ENCODE data around the gene STK11IP.

The STK11IP gene

DNA sequence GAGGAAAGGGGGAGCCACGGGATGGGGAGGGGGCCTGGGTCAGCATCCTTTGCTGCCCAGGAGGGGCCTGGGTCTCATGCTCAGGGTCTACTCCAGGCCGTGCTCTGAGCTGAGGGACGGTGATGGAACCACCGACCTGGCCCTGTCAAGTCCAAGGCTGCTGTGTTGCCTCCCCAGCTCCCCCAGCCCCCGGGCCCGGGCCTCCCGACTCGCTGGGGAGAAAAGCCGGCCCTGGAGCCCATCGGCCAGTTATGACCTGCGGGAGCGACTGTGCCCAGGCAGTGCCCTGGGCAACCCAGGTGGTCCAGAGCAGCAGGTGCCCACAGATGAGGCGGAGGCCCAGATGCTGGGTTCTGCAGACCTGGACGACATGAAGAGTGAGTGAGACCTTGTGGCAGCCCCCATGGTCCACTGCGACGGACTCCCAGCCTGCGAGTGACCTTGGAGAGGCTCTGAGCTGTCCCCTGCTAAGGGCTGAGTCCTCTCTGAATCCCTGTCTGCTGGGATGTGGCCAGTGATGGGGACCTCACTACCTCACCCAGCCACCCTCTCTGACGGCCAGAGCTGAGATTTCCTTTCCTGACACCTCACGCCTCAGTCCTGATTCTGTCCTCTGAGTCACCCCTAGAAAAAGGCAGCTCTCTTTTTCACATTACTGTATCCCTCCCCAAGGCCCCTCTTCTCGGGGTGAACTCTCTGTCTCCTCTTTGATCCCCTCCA lies 32.5 kb downstream of the STK11IP start:
- CTCF ChIA-PET: interaction anchor here (1.0 to 8.0 kb wide), 6 partner anchors 8 to 91 kb away, joined by 3 to 45 read pairs (median 4); no protein-coding TSS in a partner anchor
- no peak overlapping the region for H3K4me3 ChIP-seq (ENCODE audit: control insufficient read depth in 1 of 7, extremely low read depth in 1 of 7, insufficient read depth in 4 of 7, low read depth in 2 of 7, low read length in 6 of 7)
- DNase-seq: no peak
- no peak overlapping the region for H3K27ac ChIP-seq (ENCODE audit: insufficient read depth in 1 of 2, low read depth in 1 of 2, low read length in 2 of 2, poor library complexity in 1 of 2, severe bottlenecking in 2 of 2)
- no peaks in the 10 kb centered on the region for H3K36me3 ChIP-seq (ENCODE audit: control insufficient read depth in 4 of 4, insufficient read depth in 4 of 4, low read length in 3 of 4)
- POLR2A ChIA-PET: no interaction called here
- peaks cover 0 to 26% (median 9%) of the 10 kb centered on the region in 5 experiments for H3K27me3 ChIP-seq (replicated peaks in 2 of 5; ENCODE audit: control insufficient read depth in 4 of 5, insufficient read depth in 5 of 5, low read length in 4 of 5)
- WGBS (ENCODE audit: insufficient coverage): 95% methylated on average over 18 of the region's 20 CpGs
- H3K4me1 ChIP-seq (ENCODE audit: control extremely low read depth in 1 of 4, control insufficient read depth in 4 of 4, insufficient read depth in 4 of 4, low read length in 3 of 4): peaks cover 0 to 23% (median 19%) of the 10 kb centered on the region in 4 experiments
- no peaks in the 10 kb centered on the region for H3K9me3 ChIP-seq (ENCODE audit: control extremely low read depth in 1 of 5, control insufficient read depth in 4 of 5, insufficient read depth in 2 of 5, low read depth in 1 of 5, low read length in 4 of 5)

GRCh38 chr2:219630770-219631405 lies 33.2 kb downstream of the STK11IP start:
- Histone ChIP-seq H3K4me1 (ENCODE audit: control extremely low read depth in 1 of 4, control insufficient read depth in 4 of 4, insufficient read depth in 4 of 4, low read length in 3 of 4) (peaks cover 0 to 23% (median 19%) of the 10 kb centered on the region in 4 experiments), H3K4me3 (ENCODE audit: control insufficient read depth in 1 of 7, extremely low read depth in 1 of 7, insufficient read depth in 4 of 7, low read depth in 2 of 7, low read length in 6 of 7) (no peak overlapping the region), H3K27me3 (replicated peaks in 2 of 5; ENCODE audit: control insufficient read depth in 4 of 5, insufficient read depth in 5 of 5, low read length in 4 of 5) (peaks cover 0 to 26% (median 9%) of the 10 kb centered on the region in 5 experiments), H3K27ac (ENCODE audit: insufficient read depth in 1 of 2, low read depth in 1 of 2, low read length in 2 of 2, poor library complexity in 1 of 2, severe bottlenecking in 2 of 2) (no peak overlapping the region), H3K9me3 (ENCODE audit: control extremely low read depth in 1 of 5, control insufficient read depth in 4 of 5, insufficient read depth in 2 of 5, low read depth in 1 of 5, low read length in 4 of 5) (no peaks in the 10 kb centered on the region), H3K36me3 (ENCODE audit: control insufficient read depth in 4 of 4, insufficient read depth in 4 of 4, low read length in 3 of 4) (no peaks in the 10 kb centered on the region)
- DNase-seq: no peak
- POLR2A ChIA-PET: no interaction called here
- 97% methylated on average over 11 of the region's 17 CpGs for WGBS (ENCODE audit: insufficient coverage)
- CTCF ChIA-PET: interaction anchor here (1.0 to 8.0 kb wide), 6 partner anchors 11 to 92 kb away, joined by 3 to 45 read pairs (median 4); no protein-coding TSS in a partner anchor

- Histone ChIP-seq H3K9me3 (ENCODE audit: control extremely low read depth in 1 of 5, control insufficient read depth in 4 of 5, insufficient read depth in 2 of 5, low read depth in 1 of 5, low read length in 4 of 5) (no peaks in the 10 kb centered on the region), H3K4me3 (ENCODE audit: control insufficient read depth in 1 of 7, extremely low read depth in 1 of 7, insufficient read depth in 4 of 7, low read depth in 2 of 7, low read length in 6 of 7) (no peak overlapping the region), H3K27ac (ENCODE audit: insufficient read depth in 1 of 2, low read depth in 1 of 2, low read length in 2 of 2, poor library complexity in 1 of 2, severe bottlenecking in 2 of 2) (no peak overlapping the region), H3K4me1 (ENCODE audit: control extremely low read depth in 1 of 4, control insufficient read depth in 4 of 4, insufficient read depth in 4 of 4, low read length in 3 of 4) (peaks cover 0 to 23% (median 19%) of the 10 kb centered on the region in 4 experiments), H3K27me3 (replicated peaks in 2 of 5; ENCODE audit: control insufficient read depth in 4 of 5, insufficient read depth in 5 of 5, low read length in 4 of 5) (peaks cover 0 to 23% (median 8%) of the 10 kb centered on the region in 5 experiments), H3K36me3 (ENCODE audit: control insufficient read depth in 4 of 4, insufficient read depth in 4 of 4, low read length in 3 of 4) (no peaks in the 10 kb centered on the region)
- WGBS (ENCODE audit: insufficient coverage): 98% methylated on average over 6 of the region's 9 CpGs
- ChIA-PET CTCF (interaction anchor here (1.4 to 8.0 kb wide), 5 partner anchors 10 to 91 kb away, joined by 4 to 45 read pairs (median 4); no protein-coding TSS in a partner anchor), POLR2A (no interaction called here)
- no peak for DNase-seq
Measured at GRCh38 chr2:219631406-219631891, 33.8 kb downstream of the STK11IP start.

- Histone ChIP-seq H3K4me3 (ENCODE audit: control insufficient read depth in 1 of 7, extremely low read depth in 1 of 7, insufficient read depth in 4 of 7, low read depth in 2 of 7, low read length in 6 of 7) (no peak overlapping the region), H3K9me3 (ENCODE audit: control extremely low read depth in 1 of 5, control insufficient read depth in 4 of 5, insufficient read depth in 2 of 5, low read depth in 1 of 5, low read length in 4 of 5) (no peaks in the 10 kb centered on the region), H3K27me3 (replicated peaks in 2 of 5; ENCODE audit: control insufficient read depth in 4 of 5, insufficient read depth in 5 of 5, low read length in 4 of 5) (peaks cover 0 to 19% (median 2%) of the 10 kb centered on the region in 5 experiments), H3K27ac (ENCODE audit: insufficient read depth in 1 of 2, low read depth in 1 of 2, low read length in 2 of 2, poor library complexity in 1 of 2, severe bottlenecking in 2 of 2) (no peak overlapping the region), H3K4me1 (ENCODE audit: control extremely low read depth in 1 of 4, control insufficient read depth in 4 of 4, insufficient read depth in 4 of 4, low read length in 3 of 4) (peaks cover 0 to 23% (median 19%) of the 10 kb centered on the region in 4 experiments), H3K36me3 (ENCODE audit: control insufficient read depth in 4 of 4, insufficient read depth in 4 of 4, low read length in 3 of 4) (no peaks in the 10 kb centered on the region)
- WGBS (ENCODE audit: insufficient coverage): 91% methylated on average over 28 of the region's 34 CpGs
- CTCF ChIA-PET: interaction anchor here (0.7 to 8.0 kb wide), 6 partner anchors 10 to 112 kb away, joined by 3 to 45 read pairs (median 4); no protein-coding TSS in a partner anchor
- no peak for DNase-seq
- POLR2A ChIA-PET: no interaction called here
Measured at GRCh38 chr2:219631904-219632759, 34.5 kb downstream of the STK11IP start.

DNA sequence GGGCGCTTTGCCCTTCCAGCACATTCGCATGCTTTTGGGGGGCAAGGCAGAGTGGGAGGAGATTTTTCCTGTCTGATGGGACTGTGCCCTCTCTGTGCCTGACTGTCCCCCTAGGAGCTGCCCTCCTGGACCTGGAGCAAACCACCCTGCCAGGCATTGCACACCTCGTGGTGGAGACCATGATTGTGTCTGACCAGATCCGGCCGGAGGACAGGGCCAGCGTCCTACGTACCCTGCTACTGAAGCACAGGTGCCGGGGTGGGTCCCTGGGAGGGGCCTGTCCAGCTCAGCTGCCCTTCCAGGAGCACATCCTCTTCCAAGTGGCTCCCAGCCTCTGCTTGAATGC lies 35.1 kb downstream of the STK11IP start:
- CTCF ChIA-PET: interaction anchor here (0.7 to 8.0 kb wide), 4 partner anchors 9 to 112 kb away, joined by 3 to 45 read pairs (median 3); no protein-coding TSS in a partner anchor

DNA sequence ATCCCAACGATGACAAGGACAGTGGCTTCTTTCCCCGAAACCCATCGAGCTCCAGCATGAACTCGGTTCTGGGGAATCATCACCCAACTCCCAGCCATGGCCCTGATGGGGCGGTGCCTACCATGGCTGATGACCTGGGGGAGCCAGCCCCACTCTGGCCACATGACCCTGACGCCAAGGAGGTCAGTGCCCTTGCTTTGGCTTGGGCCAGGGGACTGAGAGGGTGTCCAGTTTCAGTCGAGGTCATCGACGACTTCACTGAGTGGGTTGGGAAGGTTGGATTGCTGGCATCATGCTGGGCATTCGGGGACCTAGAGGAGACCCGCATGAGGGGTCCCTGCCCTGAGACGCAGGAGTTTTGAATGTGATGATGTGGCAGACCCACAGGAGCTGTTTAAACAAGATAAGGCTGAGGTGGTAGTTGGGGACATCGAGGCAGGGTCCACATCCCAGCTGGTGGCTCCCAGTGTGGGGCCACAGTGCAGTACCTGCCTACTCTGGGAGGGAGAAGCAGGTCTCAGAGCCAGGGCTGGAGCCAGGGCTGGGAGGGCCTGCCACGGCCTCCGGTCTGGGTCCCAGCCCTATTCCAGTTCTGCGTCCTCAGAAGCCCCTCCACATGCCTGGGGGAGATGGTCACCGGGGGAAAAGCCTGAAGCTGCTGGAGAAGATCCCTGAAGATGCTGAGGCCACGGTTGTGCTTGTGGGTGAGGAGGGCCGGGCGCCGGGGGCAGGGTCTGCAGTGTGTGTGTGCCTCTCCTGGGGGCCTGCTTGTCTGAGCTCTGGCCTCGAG lies 35.8 kb downstream of the STK11IP start:
- CTCF ChIA-PET: interaction anchor here (1.2 to 8.0 kb wide), 3 partner anchors 8 to 91 kb away, joined by 3 to 45 read pairs (median 3); no protein-coding TSS in a partner anchor
- H3K9me3 ChIP-seq (ENCODE audit: control extremely low read depth in 1 of 5, control insufficient read depth in 4 of 5, insufficient read depth in 2 of 5, low read depth in 1 of 5, low read length in 4 of 5): no peaks in the 10 kb centered on the region
- peaks cover 0 to 11% (median 10%) of the 10 kb centered on the region in 4 experiments for H3K4me1 ChIP-seq (ENCODE audit: control extremely low read depth in 1 of 4, control insufficient read depth in 4 of 4, insufficient read depth in 4 of 4, low read length in 3 of 4)
- POLR2A ChIA-PET: no interaction called here
- no peak overlapping the region for H3K27ac ChIP-seq (ENCODE audit: insufficient read depth in 1 of 2, low read depth in 1 of 2, low read length in 2 of 2, poor library complexity in 1 of 2, severe bottlenecking in 2 of 2)
- WGBS (ENCODE audit: insufficient coverage): 95% methylated on average over 20 of the region's 22 CpGs
- peaks cover 0 to 9% (median 0%) of the 10 kb centered on the region in 5 experiments for H3K27me3 ChIP-seq (replicated peaks in 2 of 5; ENCODE audit: control insufficient read depth in 4 of 5, insufficient read depth in 5 of 5, low read length in 4 of 5)
- no peaks in the 10 kb centered on the region for H3K36me3 ChIP-seq (ENCODE audit: control insufficient read depth in 4 of 4, insufficient read depth in 4 of 4, low read length in 3 of 4)
- DNase-seq: no peak
- H3K4me3 ChIP-seq (ENCODE audit: control insufficient read depth in 1 of 7, extremely low read depth in 1 of 7, insufficient read depth in 4 of 7, low read depth in 2 of 7, low read length in 6 of 7): no peak overlapping the region

More for the DNA sequence above, 35.1 kb downstream of the STK11IP start:
- no peak for DNase-seq
- peaks cover 0 to 19% (median 17%) of the 10 kb centered on the region in 4 experiments for H3K4me1 ChIP-seq (ENCODE audit: control extremely low read depth in 1 of 4, control insufficient read depth in 4 of 4, insufficient read depth in 4 of 4, low read length in 3 of 4)
- no peaks in the 10 kb centered on the region for H3K9me3 ChIP-seq (ENCODE audit: control extremely low read depth in 1 of 5, control insufficient read depth in 4 of 5, insufficient read depth in 2 of 5, low read depth in 1 of 5, low read length in 4 of 5)
- H3K27me3 ChIP-seq (replicated peaks in 2 of 5; ENCODE audit: control insufficient read depth in 4 of 5, insufficient read depth in 5 of 5, low read length in 4 of 5): peaks cover 0 to 17% (median 2%) of the 10 kb centered on the region in 5 experiments
- H3K36me3 ChIP-seq (ENCODE audit: control insufficient read depth in 4 of 4, insufficient read depth in 4 of 4, low read length in 3 of 4): no peaks in the 10 kb centered on the region
- WGBS (ENCODE audit: insufficient coverage): 98% methylated on average over 6 of the region's 8 CpGs
- H3K27ac ChIP-seq (ENCODE audit: insufficient read depth in 1 of 2, low read depth in 1 of 2, low read length in 2 of 2, poor library complexity in 1 of 2, severe bottlenecking in 2 of 2): no peak overlapping the region
- H3K4me3 ChIP-seq (ENCODE audit: control insufficient read depth in 1 of 7, extremely low read depth in 1 of 7, insufficient read depth in 4 of 7, low read depth in 2 of 7, low read length in 6 of 7): no peak overlapping the region
- POLR2A ChIA-PET: no interaction called here

Data from common myeloid progenitor, CD34-positive (primary cell).